ENCODE results near the gene CBLN3.

Gene CBLN3

GRCh38 chr14:24426150-24426911, 3.1 kb downstream of the CBLN3 start:
- DNase-seq (ENCODE audit: low spot score) = no peak

GRCh38 chr14:24425704-24426103, 3.8 kb downstream of the CBLN3 start:
- DNase-seq (ENCODE audit: low spot score) = peak; percentile 86

GRCh38 chr14:24422694-24423601, 6.5 kb downstream of the CBLN3 start:
- no peak for DNase-seq (ENCODE audit: low spot score)

- no peak for DNase-seq (ENCODE audit: low spot score)
Observed at GRCh38 chr14:24422261-24422660, 7.2 kb downstream of the CBLN3 start.

GRCh38 chr14:24418492-24418873, 11.0 kb downstream of the CBLN3 start:
- DNase-seq (ENCODE audit: low spot score) = no peak

- no peak for DNase-seq (ENCODE audit: low spot score)
Observed at GRCh38 chr14:24417832-24418491, 11.5 kb downstream of the CBLN3 start.

- no peak for DNase-seq (ENCODE audit: low spot score)
Observed at GRCh38 chr14:24416932-24417619, 12.4 kb downstream of the CBLN3 start.

- DNase-seq (ENCODE audit: low spot score) = no peak
Observed at GRCh38 chr14:24416254-24416931, 13.1 kb downstream of the CBLN3 start.

- no peak for DNase-seq (ENCODE audit: low spot score)
Observed at GRCh38 chr14:24415421-24416253, 13.8 kb downstream of the CBLN3 start.

GRCh38 chr14:24414732-24415420, 14.6 kb downstream of the CBLN3 start:
- DNase-seq (ENCODE audit: low spot score) = no peak

GRCh38 chr14:24414077-24414476, 15.4 kb downstream of the CBLN3 start:
- DNase-seq (ENCODE audit: low spot score) = no peak

- peak; percentile 45 for DNase-seq (ENCODE audit: low spot score)
Observed at GRCh38 chr14:24411443-24412389, 17.8 kb downstream of the CBLN3 start.

GRCh38 chr14:24409956-24410355, 19.5 kb downstream of the CBLN3 start:
- no peak for DNase-seq (ENCODE audit: low spot score)

- no peak for DNase-seq (ENCODE audit: low spot score)
Observed at GRCh38 chr14:24409192-24409591, 20.3 kb downstream of the CBLN3 start.

- no peak for DNase-seq (ENCODE audit: low spot score)
Observed at GRCh38 chr14:24408764-24409163, 20.7 kb downstream of the CBLN3 start.

- no peak for DNase-seq (ENCODE audit: low spot score)
Observed at GRCh38 chr14:24407608-24408325, 21.7 kb downstream of the CBLN3 start.

- DNase-seq (ENCODE audit: low spot score) = no peak
Observed at GRCh38 chr14:24406416-24406815, 23.1 kb downstream of the CBLN3 start.

GRCh38 chr14:24404814-24405213, 24.7 kb downstream of the CBLN3 start:
- DNase-seq (ENCODE audit: low spot score) = no peak

Data from CD4-positive, alpha-beta T cell treated with Interleukin-15 for 4 hours (primary cell).